ENCODE results near the gene RASGRP3.

Gene RASGRP3

GRCh38 chr2:33503002-33503401 is 26.6 kb downstream of the RASGRP3 start:
- TF ChIP-seq CTCF (conservative IDR thresholded peaks at IDR 0.05; ENCODE audit: low read depth) = no peak
- ChIA-PET POLR2A (ENCODE audit: low non-redundant PET) (no interaction called here), CTCF (interaction anchor here (1.2 kb wide), 1 partner anchor 9 kb away, joined by 3 read pairs; no protein-coding TSS in a partner anchor)
- H3K27ac ChIP-seq = no peak overlapping the region
- no peak for DNase-seq (ENCODE audit: low spot score)

- ChIA-PET CTCF (no interaction called here), POLR2A (ENCODE audit: low non-redundant PET) (no interaction called here)
- no peak overlapping the region for H3K27ac ChIP-seq
- no peak for DNase-seq (ENCODE audit: low spot score)
- TF ChIP-seq CTCF (conservative IDR thresholded peaks at IDR 0.05; ENCODE audit: low read depth) = no peak
Observed at GRCh38 chr2:33505966-33506365, 29.5 kb downstream of the RASGRP3 start.

GRCh38 chr2:33509908-33510585 is 33.6 kb downstream of the RASGRP3 start:
- DNase-seq (ENCODE audit: low spot score) = no peak
- TF ChIP-seq CTCF (conservative IDR thresholded peaks at IDR 0.05; ENCODE audit: low read depth) = no peak
- H3K27ac ChIP-seq = no peak overlapping the region
- ChIA-PET POLR2A (ENCODE audit: low non-redundant PET) (no interaction called here), CTCF (no interaction called here)

GRCh38 chr2:33510586-33510968 is 34.1 kb downstream of the RASGRP3 start:
- no peak overlapping the region for H3K27ac ChIP-seq
- DNase-seq (ENCODE audit: low spot score) = no peak
- CTCF ChIA-PET = no interaction called here
- POLR2A ChIA-PET (ENCODE audit: low non-redundant PET) = no interaction called here
- TF ChIP-seq CTCF (conservative IDR thresholded peaks at IDR 0.05; ENCODE audit: low read depth) = no peak

GRCh38 chr2:33511141-33511540 is 34.7 kb downstream of the RASGRP3 start:
- no peak overlapping the region for H3K27ac ChIP-seq
- no peak for TF ChIP-seq CTCF (conservative IDR thresholded peaks at IDR 0.05; ENCODE audit: low read depth)
- no peak for DNase-seq (ENCODE audit: low spot score)
- ChIA-PET POLR2A (ENCODE audit: low non-redundant PET) (no interaction called here), CTCF (no interaction called here)

GRCh38 chr2:33512112-33512511 is 35.7 kb downstream of the RASGRP3 start:
- H3K27ac ChIP-seq = no peak overlapping the region
- DNase-seq (ENCODE audit: low spot score) = no peak
- ChIA-PET POLR2A (ENCODE audit: low non-redundant PET) (no interaction called here), CTCF (no interaction called here)
- no peak for TF ChIP-seq CTCF (conservative IDR thresholded peaks at IDR 0.05; ENCODE audit: low read depth)

All from RWPE1 (cell line).